Left ventricle myocardium inferior (tissue), 1 donor: Measurements from ENCODE around the gene STK11. TPM values are rescaled to one million over a fixed set of nuclear protein-coding genes. Genes with fewer than 3 reads are reported as not detected.

Experiments
- DNase-seq: peaks from one replicate; pipeline ENCODE4 v3.0.0-alpha.2; 2020
- H3K27ac ChIP-seq: fragments of 200-600 bp; replicated peaks from 2 replicates; pipeline ENCODE4 v1.8.0; 2021
- H3K27me3 ChIP-seq: fragments of 200-600 bp; 2 replicates; pipeline ENCODE4 v1.8.0; 2021; ENCODE audit warnings: low read depth
- H3K36me3 ChIP-seq: fragments of 200-600 bp; 2 replicates; pipeline ENCODE4 v1.8.0; 2021
- H3K4me1 ChIP-seq: fragments of 200-600 bp; 2 replicates; pipeline ENCODE4 v1.8.0; 2021
- H3K4me3 ChIP-seq: fragments of 200-600 bp; 2 replicates; pipeline ENCODE4 v1.8.0; 2021; ENCODE audit warnings: mild to moderate bottlenecking, moderate library complexity
- H3K9me3 ChIP-seq: fragments of 200-600 bp; replicated peaks from 2 replicates; pipeline ENCODE4 v1.8.0; 2021
- intact Hi-C: fragments of 100-400 bp; cut with micrococcal nuclease; formaldehyde crosslinking; loops from one replicate; pipeline ENCODE4 v1.11.0; 2022
- total RNA-seq: library from RNA; stranded (reverse); fragmentation: NEBNext Ultra II Directional; extraction: Animal tissue kit (Norgen Biotek cat#: 25700); gene quantifications from one replicate; pipeline ENCODE4 v1.2.1, GENCODE V29; 2021
- TF ChIP-seq, protein P1 (sequence below): fragments of 200-600 bp; IDR thresholded peaks from 2 replicates; pipeline ENCODE4 v1.8.0; 2021; ENCODE audit warnings: antibody characterized with exemption, mild to moderate bottlenecking, borderline replicate concordance
- donor health status: DM: no; HTN: yes; CAD: no; lungs with severe emphysema.

STK11 gene
- total RNA-seq, 1 donor from 2014 or later, result 50.1 TPM

DNA sequence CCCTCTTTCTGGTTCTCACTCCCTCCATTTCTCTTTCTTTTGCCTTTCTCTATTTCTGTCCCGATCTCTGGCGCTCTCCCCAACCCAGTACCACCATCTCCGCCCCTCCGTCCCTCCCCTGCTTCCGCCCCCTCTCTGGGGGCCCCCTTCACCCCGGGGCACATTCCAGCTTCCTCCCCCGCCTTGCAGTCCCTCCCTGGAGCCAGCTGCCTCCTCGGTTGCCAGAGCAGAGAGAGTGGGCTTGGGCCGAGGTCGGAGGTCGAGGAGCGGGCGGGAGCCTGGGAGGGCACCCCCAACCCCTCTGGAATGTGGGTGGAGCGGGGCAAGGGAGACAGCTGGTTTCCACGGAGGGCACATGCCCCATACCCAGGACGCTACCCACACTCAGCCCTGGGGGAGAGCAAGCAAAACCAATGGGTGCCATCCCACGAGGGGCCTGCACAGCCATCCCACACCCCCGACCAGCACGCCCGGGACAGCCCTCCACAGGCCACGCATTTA, 57.1 kb downstream of the STK11 start:
- TF ChIP-seq, protein P1, sequence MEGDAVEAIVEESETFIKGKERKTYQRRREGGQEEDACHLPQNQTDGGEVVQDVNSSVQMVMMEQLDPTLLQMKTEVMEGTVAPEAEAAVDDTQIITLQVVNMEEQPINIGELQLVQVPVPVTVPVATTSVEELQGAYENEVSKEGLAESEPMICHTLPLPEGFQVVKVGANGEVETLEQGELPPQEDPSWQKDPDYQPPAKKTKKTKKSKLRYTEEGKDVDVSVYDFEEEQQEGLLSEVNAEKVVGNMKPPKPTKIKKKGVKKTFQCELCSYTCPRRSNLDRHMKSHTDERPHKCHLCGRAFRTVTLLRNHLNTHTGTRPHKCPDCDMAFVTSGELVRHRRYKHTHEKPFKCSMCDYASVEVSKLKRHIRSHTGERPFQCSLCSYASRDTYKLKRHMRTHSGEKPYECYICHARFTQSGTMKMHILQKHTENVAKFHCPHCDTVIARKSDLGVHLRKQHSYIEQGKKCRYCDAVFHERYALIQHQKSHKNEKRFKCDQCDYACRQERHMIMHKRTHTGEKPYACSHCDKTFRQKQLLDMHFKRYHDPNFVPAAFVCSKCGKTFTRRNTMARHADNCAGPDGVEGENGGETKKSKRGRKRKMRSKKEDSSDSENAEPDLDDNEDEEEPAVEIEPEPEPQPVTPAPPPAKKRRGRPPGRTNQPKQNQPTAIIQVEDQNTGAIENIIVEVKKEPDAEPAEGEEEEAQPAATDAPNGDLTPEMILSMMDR, result no peak
- intact Hi-C loops, result no loop called here
- Histone ChIP-seq H3K27ac (peak overlapping the region; percentile 100), H3K36me3 (peaks cover 6% of the 10 kb centered on the region), H3K4me3 (peak overlapping the region; percentile 75), H3K27me3 (no peaks in the 10 kb centered on the region), H3K9me3 (no peaks in the 10 kb centered on the region), H3K4me1 (peaks cover 85% of the 10 kb centered on the region)
- no peak for DNase-seq

DNA sequence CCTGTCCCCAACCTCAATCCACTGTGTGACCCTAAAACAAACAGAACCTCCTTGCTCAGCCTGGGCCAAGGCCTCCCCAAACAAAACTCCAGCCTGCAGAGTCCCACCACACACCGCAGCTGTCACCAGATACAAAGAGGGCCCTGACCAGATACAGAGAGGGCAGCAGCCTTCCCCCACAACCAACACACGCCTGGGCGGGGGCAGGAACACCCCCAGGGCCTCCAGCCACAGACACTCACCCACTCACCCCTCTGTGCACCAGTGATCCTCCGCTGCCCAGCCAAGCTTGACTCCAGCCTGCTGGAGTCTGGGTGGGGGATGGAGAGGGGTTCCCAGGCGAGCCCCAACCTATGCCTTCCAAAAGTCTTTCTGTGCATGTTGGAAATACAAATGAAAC, 57.6 kb downstream of the STK11 start:
- Histone ChIP-seq H3K4me1 (peaks cover 85% of the 10 kb centered on the region), H3K9me3 (no peaks in the 10 kb centered on the region), H3K27ac (peak overlapping the region; percentile 100), H3K4me3 (no peak overlapping the region), H3K36me3 (peaks cover 1% of the 10 kb centered on the region), H3K27me3 (no peaks in the 10 kb centered on the region)
- intact Hi-C loops, result no loop called here
- no peak for DNase-seq
- TF ChIP-seq, protein P1, result no peak

DNA sequence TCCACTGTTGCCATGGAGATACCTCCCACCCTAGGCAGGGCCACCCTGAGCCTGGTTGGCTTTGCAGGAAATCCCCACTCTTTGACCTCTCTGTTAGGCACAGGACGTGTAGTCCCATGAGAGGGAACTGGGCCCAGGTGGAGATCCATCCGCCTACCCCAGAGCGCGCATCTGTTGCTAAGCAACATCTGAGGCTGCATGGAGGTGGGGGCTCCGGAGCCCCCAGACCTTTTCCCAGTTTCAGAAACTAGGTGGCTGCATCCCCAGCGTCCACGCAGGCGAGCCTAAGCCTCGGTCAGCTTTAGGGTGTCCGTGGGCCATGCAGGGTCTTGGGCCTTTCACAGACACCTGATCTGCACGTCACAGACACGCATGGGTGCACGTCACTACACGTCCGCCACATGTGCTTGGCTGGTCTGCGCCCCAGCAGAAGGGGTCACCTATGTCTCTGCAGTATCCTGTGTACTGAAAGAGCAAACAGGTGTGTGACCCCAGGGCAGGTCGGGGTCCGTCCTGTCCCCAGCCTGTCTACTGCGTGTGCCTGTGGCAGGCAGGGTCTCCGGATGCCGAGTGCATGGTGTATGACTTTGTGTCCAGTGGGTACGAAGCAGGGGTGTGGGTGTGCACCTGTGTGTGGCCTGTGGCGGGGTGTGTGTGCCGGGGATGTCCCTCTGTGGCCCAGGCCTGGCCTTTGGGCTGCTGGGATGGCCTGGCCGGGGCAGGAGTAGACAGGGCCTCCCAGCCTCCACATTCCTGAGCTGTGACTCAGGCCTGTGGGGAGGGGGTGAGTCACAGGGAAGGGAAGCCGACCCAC, 59.4 kb downstream of the STK11 start:
- no peaks in the 10 kb centered on the region for H3K27me3 ChIP-seq
- DNase-seq, result peak; percentile 72
- TF ChIP-seq, protein P1, result no peak
- peak overlapping the region; percentile 67 for H3K4me3 ChIP-seq
- no peaks in the 10 kb centered on the region for H3K9me3 ChIP-seq
- intact Hi-C loops, result no loop called here
- H3K27ac ChIP-seq, result peak overlapping the region; percentile 100
- H3K36me3 ChIP-seq, result peaks cover under 1% of the 10 kb centered on the region
- H3K4me1 ChIP-seq, result peaks cover 80% of the 10 kb centered on the region

DNA sequence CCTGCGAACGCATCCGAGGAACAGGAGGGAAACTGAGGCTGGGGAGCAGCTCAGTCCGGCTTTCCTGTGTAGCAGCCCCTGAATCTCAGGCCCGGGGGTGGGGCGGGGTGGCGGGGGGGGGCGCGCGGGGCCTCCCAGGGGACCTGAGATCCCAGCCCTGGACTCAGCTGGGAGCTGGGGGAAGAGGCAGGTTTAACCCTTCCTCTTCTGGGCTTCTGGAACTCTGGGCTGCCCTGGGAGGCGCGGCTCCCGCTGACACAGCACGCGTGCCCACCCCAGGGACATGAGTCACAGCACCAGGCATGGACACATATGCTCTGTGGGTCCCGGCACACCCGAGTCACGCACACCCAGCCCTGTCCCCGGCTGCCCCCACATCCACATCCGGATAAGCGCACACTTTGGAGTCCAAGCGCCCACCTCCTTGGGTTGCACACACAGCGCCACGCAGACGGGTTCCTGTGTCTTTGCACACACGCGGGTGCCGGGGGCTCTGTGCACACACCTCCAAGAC, 60.1 kb downstream of the STK11 start:
- TF ChIP-seq, protein P1, result no peak
- DNase-seq, result peak; percentile 71
- H3K9me3 ChIP-seq, result no peaks in the 10 kb centered on the region

DNA sequence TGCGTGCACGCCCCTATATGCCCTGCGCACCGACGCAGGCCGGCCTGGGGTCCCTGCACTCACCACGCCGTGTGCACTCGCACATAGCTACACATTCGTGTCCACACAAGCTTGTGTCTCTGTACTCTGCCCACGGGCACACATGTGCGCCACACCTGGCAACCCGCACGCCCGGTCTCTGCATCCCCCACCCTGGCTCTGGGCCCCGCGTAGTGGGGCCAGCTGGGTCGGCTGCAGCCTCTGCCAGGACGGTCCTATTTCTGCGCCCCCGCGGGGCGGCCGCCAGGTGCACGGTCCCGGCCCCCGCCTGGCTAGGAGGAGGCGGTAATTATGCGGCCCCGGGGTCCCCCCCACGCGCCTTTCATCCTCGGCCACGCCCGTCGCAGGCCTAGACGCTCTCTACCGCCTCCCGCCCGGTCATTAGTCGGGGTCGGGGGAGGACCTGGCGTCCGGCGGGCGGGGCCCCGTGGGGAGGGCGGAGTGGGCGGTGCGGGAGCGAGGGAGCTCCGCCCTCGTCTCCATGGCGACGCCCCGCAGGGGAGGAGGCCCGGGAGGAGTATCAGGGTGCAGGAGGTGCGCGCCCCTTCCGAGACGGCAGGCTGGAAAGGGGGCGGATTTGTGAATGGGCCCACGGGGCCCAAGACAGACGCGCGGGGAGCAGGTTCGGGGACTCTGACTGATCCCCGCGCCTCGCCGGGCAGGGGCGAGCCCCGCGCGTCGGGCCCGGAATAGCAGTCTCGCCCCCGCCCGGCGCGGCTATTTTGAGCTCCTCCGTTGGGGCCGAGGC, 60.7 kb downstream of the STK11 start:
- Histone ChIP-seq H3K27ac (peak overlapping the region; percentile 100), H3K4me1 (peaks cover 83% of the 10 kb centered on the region), H3K4me3 (peak overlapping the region; percentile 67), H3K9me3 (no peaks in the 10 kb centered on the region), H3K36me3 (peaks cover 12% of the 10 kb centered on the region), H3K27me3 (no peaks in the 10 kb centered on the region)
- TF ChIP-seq, protein P1, result no peak
- DNase-seq, result peak; percentile 90
- intact Hi-C loops, result no loop called here

More for the DNA sequence above, 60.1 kb downstream of the STK11 start:
- peaks cover 80% of the 10 kb centered on the region for H3K4me1 ChIP-seq
- H3K36me3 ChIP-seq, result peaks cover 6% of the 10 kb centered on the region
- no peaks in the 10 kb centered on the region for H3K27me3 ChIP-seq
- H3K4me3 ChIP-seq, result peak overlapping the region; percentile 67
- H3K27ac ChIP-seq, result peak overlapping the region; percentile 100
- intact Hi-C loops, result no loop called here
